HG02678 (cell line): ENCODE data around the gene IRS2.
A peak's percentile ranks its signal among the peaks of the same experiment; 100 is the strongest.

Source experiments
- ATAC-seq: cut with Tn5 transposase; IDR thresholded peaks from one replicate; pipeline ENCODE4 v1.9.1; 2021; ENCODE audit warnings: mild to moderate bottlenecking, moderate library complexity; ENCODE audit not compliant: unreplicated experiment

Gene IRS2

GRCh38 chr13:109781384-109782065 lies 4.9 kb downstream of the IRS2 start:
- no peak for ATAC-seq

GRCh38 chr13:109780845-109781383 lies 5.5 kb downstream of the IRS2 start:
- ATAC-seq, result no peak

GRCh38 chr13:109779876-109780510 lies 6.4 kb downstream of the IRS2 start:
- no peak for ATAC-seq

- no peak for ATAC-seq
Observed at GRCh38 chr13:109779074-109779473, 7.3 kb downstream of the IRS2 start.

- ATAC-seq, result peak; percentile 55
Observed at GRCh38 chr13:109778102-109778542, 8.3 kb downstream of the IRS2 start.

- peak; percentile 61 for ATAC-seq
Observed at GRCh38 chr13:109776575-109776974, 9.8 kb downstream of the IRS2 start.

- ATAC-seq, result no peak
Observed at GRCh38 chr13:109773786-109774185, 12.6 kb downstream of the IRS2 start.

- no peak for ATAC-seq
Observed at GRCh38 chr13:109773276-109773675, 13.1 kb downstream of the IRS2 start.

- ATAC-seq, result no peak
Observed at GRCh38 chr13:109771926-109772325, 14.5 kb downstream of the IRS2 start.

- no peak for ATAC-seq
Observed at GRCh38 chr13:109770436-109770835, 15.9 kb downstream of the IRS2 start.

GRCh38 chr13:109769921-109770320 lies 16.5 kb downstream of the IRS2 start:
- ATAC-seq, result no peak

GRCh38 chr13:109769275-109769674 lies 17.1 kb downstream of the IRS2 start:
- ATAC-seq, result no peak

GRCh38 chr13:109768616-109769015 lies 17.8 kb downstream of the IRS2 start:
- ATAC-seq, result no peak

GRCh38 chr13:109768176-109768575 lies 18.2 kb downstream of the IRS2 start:
- ATAC-seq, result no peak

GRCh38 chr13:109767023-109767422 lies 19.4 kb downstream of the IRS2 start:
- no peak for ATAC-seq

GRCh38 chr13:109764470-109765291 lies 21.7 kb downstream of the IRS2 start:
- ATAC-seq, result no peak

GRCh38 chr13:109764045-109764444 lies 22.3 kb downstream of the IRS2 start:
- ATAC-seq, result no peak

- ATAC-seq, result no peak
Observed at GRCh38 chr13:109762791-109763190, 23.6 kb downstream of the IRS2 start.

- ATAC-seq, result no peak
Observed at GRCh38 chr13:109761695-109762094, 24.7 kb downstream of the IRS2 start.

GRCh38 chr13:109760951-109761350 lies 25.4 kb downstream of the IRS2 start:
- ATAC-seq, result no peak

GRCh38 chr13:109760402-109760801 lies 26.0 kb downstream of the IRS2 start:
- no peak for ATAC-seq
